Parathyroid adenoma (tissue), 2 donors: ENCODE measurements around the gene HEATR1.

Experiments
- H2AFZ ChIP-seq: fragments of 300-600 bp; sonication (generic); one replicate; pipeline ENCODE4 v1.7.0; 2017; ENCODE audit warnings: antibody characterized with exemption, mild to moderate bottlenecking
- H3K27ac ChIP-seq: fragments of 300-600 bp; sonication (generic); one replicate; pipeline ENCODE4 v1.7.0; 2017
- H3K27me3 ChIP-seq: fragments of 300-600 bp; sonication (generic); one replicate; pipeline ENCODE4 v1.7.0; 2017; ENCODE audit warnings: low read length; ENCODE audit not compliant: control insufficient read depth, insufficient read depth
- H3K36me3 ChIP-seq: fragments of 300-600 bp; sonication (generic); one replicate; pipeline ENCODE4 v1.7.0; 2017; ENCODE audit warnings: low read length; ENCODE audit not compliant: control insufficient read depth, insufficient read depth
- H3K4me1 ChIP-seq: fragments of 300-600 bp; sonication (generic); one replicate; pipeline ENCODE4 v1.7.0; 2017; ENCODE audit warnings: control low read depth
- H3K4me2 ChIP-seq: fragments of 300-600 bp; sonication (generic); one replicate; pipeline ENCODE4 v1.7.0; 2017; ENCODE audit warnings: low read length
- H3K4me3 ChIP-seq: fragments of 300-600 bp; sonication (generic); one replicate; pipeline ENCODE4 v1.7.0; 2017; ENCODE audit warnings: low read depth, low read length
- H3K79me2 ChIP-seq: fragments of 300-600 bp; sonication (generic); one replicate; pipeline ENCODE4 v1.7.0; 2017; ENCODE audit warnings: control low read depth
- H3K9ac ChIP-seq: fragments of 300-600 bp; sonication (generic); one replicate; pipeline ENCODE4 v1.7.0; 2017; ENCODE audit warnings: mild to moderate bottlenecking
- H3K9me3 ChIP-seq: fragments of 300-600 bp; sonication (generic); one replicate; pipeline ENCODE4 v1.7.0; 2017; ENCODE audit warnings: low read length; ENCODE audit not compliant: control insufficient read depth
- CTCF ChIP-seq: fragments of 300-600 bp; sonication (generic); IDR thresholded peaks from one replicate; pipeline ENCODE4 v1.7.0; 2017; ENCODE audit warnings: antibody characterized with exemption, mild to moderate bottlenecking
- donor health status: primary hyperparathyroidism.

Gene HEATR1

GRCh38 chr1:236522937-236523703 lies 81.2 kb downstream of the HEATR1 start:
- peak overlapping the region; percentile 80 for H3K4me3 ChIP-seq
- peak overlapping the region; percentile 72 for H3K9ac ChIP-seq
- no peaks in the 10 kb centered on the region for H3K27me3 ChIP-seq
- H2AFZ ChIP-seq: peak overlapping the region; percentile 87
- peaks cover 6% of the 10 kb centered on the region for H3K79me2 ChIP-seq
- no peaks in the 10 kb centered on the region for H3K9me3 ChIP-seq
- H3K36me3 ChIP-seq: no peaks in the 10 kb centered on the region
- no peak for TF ChIP-seq CTCF
- peak overlapping the region; percentile 68 for H3K4me2 ChIP-seq
- H3K4me1 ChIP-seq: no peaks in the 10 kb centered on the region
- H3K27ac ChIP-seq: peak overlapping the region; percentile 92

- no peaks in the 10 kb centered on the region for H3K27me3 ChIP-seq
These were observed 83.8 kb downstream of the HEATR1 start for GRCh38 chr1:236520445-236521005.

GRCh38 chr1:236518322-236518721 lies 86.0 kb downstream of the HEATR1 start:
- no peak overlapping the region for H2AFZ ChIP-seq
- no peak overlapping the region for H3K27ac ChIP-seq
- H3K36me3 ChIP-seq: no peaks in the 10 kb centered on the region
- H3K9ac ChIP-seq: no peak overlapping the region
- peaks cover 11% of the 10 kb centered on the region for H3K4me1 ChIP-seq
- H3K9me3 ChIP-seq: no peaks in the 10 kb centered on the region
- H3K27me3 ChIP-seq: no peaks in the 10 kb centered on the region
- no peak for TF ChIP-seq CTCF
- no peak overlapping the region for H3K4me3 ChIP-seq
- H3K4me2 ChIP-seq: no peak overlapping the region
- H3K79me2 ChIP-seq: no peaks in the 10 kb centered on the region

More at GRCh38 chr1:236520445-236521005, 83.8 kb downstream of the HEATR1 start:
- Histone ChIP-seq H3K4me1 (peaks cover 10% of the 10 kb centered on the region), H3K4me2 (no peak overlapping the region), H2AFZ (no peak overlapping the region), H3K9ac (no peak overlapping the region), H3K79me2 (no peaks in the 10 kb centered on the region), H3K27ac (no peak overlapping the region), H3K36me3 (no peaks in the 10 kb centered on the region), H3K9me3 (no peaks in the 10 kb centered on the region), H3K4me3 (no peak overlapping the region)
- TF ChIP-seq CTCF: no peak

- H3K79me2 ChIP-seq: no peaks in the 10 kb centered on the region
- no peaks in the 10 kb centered on the region for H3K36me3 ChIP-seq
- H3K9me3 ChIP-seq: no peaks in the 10 kb centered on the region
- peak overlapping the region; percentile 57 for H3K4me2 ChIP-seq
- peak overlapping the region; percentile 77 for H3K27ac ChIP-seq
- no peaks in the 10 kb centered on the region for H3K27me3 ChIP-seq
- peak overlapping the region; percentile 47 for H3K4me3 ChIP-seq
- H3K9ac ChIP-seq: no peak overlapping the region
- H3K4me1 ChIP-seq: peaks cover 11% of the 10 kb centered on the region
- TF ChIP-seq CTCF: no peak
- H2AFZ ChIP-seq: peak overlapping the region; percentile 50
These were observed 87.2 kb downstream of the HEATR1 start for GRCh38 chr1:236516929-236517704.
